SK-N-MC (cell line): ENCODE measurements around the gene SNN.
A peak's percentile ranks its signal among the peaks of the same experiment; 100 is the strongest.

Experiments
- DNase-seq: peaks from one replicate; pipeline ENCODE4 v3.0.0-alpha.2; 2011; ENCODE audit warnings: low read depth, low spot score
- H3K27ac ChIP-seq: fragments of 200-600 bp; sonication (generic); 2 replicates; pipeline ENCODE4 v1.5.1; 2016; ENCODE audit warnings: mixed run types
- H3K36me3 ChIP-seq: fragments of 200-600 bp; sonication (generic); 2 replicates; pipeline ENCODE4 v1.6.1; 2017; ENCODE audit warnings: antibody characterized with exemption, low read length, mixed read lengths; ENCODE audit not compliant: insufficient read depth
- H3K4me3 ChIP-seq: fragments of 200-600 bp; sonication (generic); 2 replicates; pipeline ENCODE4 v1.5.1; 2016
- H3K9ac ChIP-seq: fragments of 200-600 bp; sonication (generic); 2 replicates; pipeline ENCODE4 v1.8.0; 2017; ENCODE audit warnings: mixed run types, mixed read lengths; ENCODE audit not compliant: insufficient read length
- H3K9me3 ChIP-seq: fragments of 200-600 bp; sonication (generic); 2 replicates; pipeline ENCODE4 v1.6.1; 2017; ENCODE audit warnings: low read depth, mild to moderate bottlenecking, antibody characterized with exemption, low read length, moderate library complexity, mixed read lengths
- EZH2 ChIP-seq: fragments of 200-600 bp; sonication (generic); IDR thresholded peaks from one replicate; pipeline ENCODE4 v1.6.1; 2017; ENCODE audit warnings: antibody characterized with exemption
- FOXP2 ChIP-seq: optimal IDR thresholded peaks from 2 replicates; pipeline ENCODE3; 2011; ENCODE audit warnings: mild to moderate bottlenecking, moderate library complexity; ENCODE audit not compliant: insufficient read depth; ENCODE audit errors: extremely low read length, control extremely low read depth
- POLR2AphosphoS5 ChIP-seq: IDR thresholded peaks from 2 replicates; pipeline ENCODE4 v1.6.1; 2012; ENCODE audit warnings: mild to moderate bottlenecking, low read depth, low read length, borderline replicate concordance

The SNN gene

GRCh38 chr16:11707679-11708197, 39.5 kb downstream of the SNN start:
- no peak overlapping the region for H3K9ac ChIP-seq
- TF ChIP-seq FOXP2 (no peak), POLR2AphosphoS5 (no peak), EZH2 (no peak)
- no peak overlapping the region for H3K4me3 ChIP-seq
- H3K36me3 ChIP-seq = no peaks in the 10 kb centered on the region
- no peak for DNase-seq
- H3K9me3 ChIP-seq = no peaks in the 10 kb centered on the region
- no peak overlapping the region for H3K27ac ChIP-seq

GRCh38 chr16:11708421-11708820, 40.2 kb downstream of the SNN start:
- TF ChIP-seq POLR2AphosphoS5 (no peak), FOXP2 (no peak), EZH2 (no peak)
- Histone ChIP-seq H3K9ac (no peak overlapping the region), H3K9me3 (no peaks in the 10 kb centered on the region), H3K36me3 (no peaks in the 10 kb centered on the region), H3K27ac (no peak overlapping the region), H3K4me3 (no peak overlapping the region)
- no peak for DNase-seq

DNA sequence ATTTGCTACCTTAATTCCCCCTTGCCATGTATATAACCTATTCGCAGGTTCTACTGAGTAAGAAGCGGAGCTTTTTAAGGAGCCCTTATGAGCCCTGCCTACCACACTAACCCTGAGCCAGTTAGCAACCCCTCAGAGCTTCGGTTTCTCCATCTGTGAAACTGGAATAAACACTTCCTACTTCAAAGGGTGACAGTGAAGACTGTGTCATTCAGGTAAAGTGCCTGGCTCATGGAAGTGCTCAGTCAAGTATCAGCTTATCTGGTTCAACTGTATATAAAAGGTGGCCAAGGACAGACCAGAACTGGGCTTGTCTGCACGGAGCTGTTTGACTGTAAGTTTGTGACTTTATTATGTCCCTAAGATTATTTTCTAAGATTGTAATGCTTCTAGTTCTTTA, 43.4 kb downstream of the SNN start:
- no peak overlapping the region for H3K4me3 ChIP-seq
- no peak overlapping the region for H3K9ac ChIP-seq
- H3K9me3 ChIP-seq = no peaks in the 10 kb centered on the region
- no peaks in the 10 kb centered on the region for H3K36me3 ChIP-seq
- no peak for TF ChIP-seq FOXP2
- TF ChIP-seq EZH2 = no peak
- TF ChIP-seq POLR2AphosphoS5 = no peak
- H3K27ac ChIP-seq = no peak overlapping the region
- DNase-seq = no peak

GRCh38 chr16:11712122-11712521, 43.9 kb downstream of the SNN start:
- TF ChIP-seq FOXP2 = no peak
- TF ChIP-seq POLR2AphosphoS5 = no peak
- TF ChIP-seq EZH2 = no peak
- DNase-seq = no peak
- Histone ChIP-seq H3K9me3 (no peaks in the 10 kb centered on the region), H3K36me3 (no peaks in the 10 kb centered on the region), H3K9ac (no peak overlapping the region), H3K4me3 (no peak overlapping the region), H3K27ac (no peak overlapping the region)

GRCh38 chr16:11715246-11715947, 47.1 kb downstream of the SNN start:
- Histone ChIP-seq H3K4me3 (no peak overlapping the region), H3K9ac (no peak overlapping the region), H3K36me3 (peaks cover 7% of the 10 kb centered on the region), H3K9me3 (no peaks in the 10 kb centered on the region), H3K27ac (no peak overlapping the region)
- DNase-seq = no peak
- TF ChIP-seq FOXP2 (no peak), POLR2AphosphoS5 (no peak), EZH2 (no peak)

DNA sequence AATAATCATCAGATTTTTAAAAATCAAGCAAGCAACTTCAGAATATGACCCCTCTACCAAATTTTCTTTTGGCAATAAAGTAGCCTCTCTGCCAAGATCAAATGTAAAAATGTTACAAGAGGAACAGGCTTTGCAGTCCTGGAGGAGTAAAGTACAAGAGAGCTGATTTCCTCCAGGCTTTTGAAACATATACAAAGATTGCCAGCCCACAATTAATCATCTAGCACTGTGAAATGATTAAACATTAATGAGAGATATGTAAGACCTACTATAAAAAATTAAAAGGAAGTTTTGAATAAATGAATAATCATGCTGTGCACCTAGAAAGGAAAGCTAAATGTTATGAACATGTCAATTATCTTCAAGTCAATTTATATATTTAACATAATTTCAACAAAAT, 48.1 kb downstream of the SNN start:
- H3K27ac ChIP-seq = peak overlapping the region; percentile 70

DNA sequence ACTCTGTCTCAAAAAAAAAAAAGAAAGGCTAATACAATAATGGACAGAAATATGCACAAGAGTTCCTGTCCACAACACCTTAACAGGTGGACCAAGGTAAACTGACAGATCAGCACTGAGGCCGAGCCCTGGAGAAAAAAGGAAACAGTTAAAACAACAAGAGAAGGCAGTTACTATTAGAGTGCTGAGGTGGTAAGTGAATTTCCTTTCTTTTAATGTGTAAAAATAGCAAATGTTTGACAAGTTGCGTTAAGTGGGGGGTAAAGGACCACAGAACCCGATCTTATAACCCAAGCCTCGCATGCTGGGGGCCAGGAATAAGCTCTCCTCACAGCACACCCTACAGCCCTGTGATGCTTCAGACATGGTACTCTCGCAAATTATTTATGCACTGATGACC, 49.6 kb downstream of the SNN start:
- H3K4me3 ChIP-seq = no peak overlapping the region
- TF ChIP-seq FOXP2 (no peak), POLR2AphosphoS5 (no peak), EZH2 (no peak)
- H3K27ac ChIP-seq = peak overlapping the region; percentile 69
- H3K9me3 ChIP-seq = no peaks in the 10 kb centered on the region
- H3K36me3 ChIP-seq = peaks cover 16% of the 10 kb centered on the region
- H3K9ac ChIP-seq = no peak overlapping the region
- no peak for DNase-seq

More for the DNA sequence above, 48.1 kb downstream of the SNN start:
- TF ChIP-seq POLR2AphosphoS5 (no peak), EZH2 (no peak), FOXP2 (no peak)
- no peaks in the 10 kb centered on the region for H3K9me3 ChIP-seq
- DNase-seq = no peak
- H3K9ac ChIP-seq = peak overlapping the region; percentile 59
- no peak overlapping the region for H3K4me3 ChIP-seq
- peaks cover 12% of the 10 kb centered on the region for H3K36me3 ChIP-seq

GRCh38 chr16:11719171-11719570, 50.9 kb downstream of the SNN start:
- Histone ChIP-seq H3K4me3 (no peak overlapping the region), H3K9me3 (no peaks in the 10 kb centered on the region), H3K36me3 (peaks cover 19% of the 10 kb centered on the region), H3K9ac (no peak overlapping the region), H3K27ac (peak overlapping the region; percentile 69; the same call in 1 of the 2 replicates)
- TF ChIP-seq EZH2 (no peak), POLR2AphosphoS5 (no peak), FOXP2 (no peak)
- DNase-seq = no peak
